Left cardiac atrium (tissue), 4 donors: ENCODE data around the gene TVP23A. TPM values are rescaled to one million over a fixed set of nuclear protein-coding genes. Genes with fewer than 3 reads are reported as not detected.
A peak's percentile ranks its signal among the peaks of the same experiment; 100 is the strongest.
"Not testable (repeated sequence)": the region's sequence is repeated elsewhere in the genome, so short reads cannot be mapped to it uniquely, and the experiment has no call there.

Source experiments
- ATAC-seq, 2 donors: fragments of 200-7000 bp; cut with Tn5 transposase; one replicate each; pipeline ENCODE4 v1.9.1; 2020; ENCODE audit warnings: mild to moderate bottlenecking in 2 of 2, moderate library complexity in 2 of 2
- DNase-seq: peaks from one replicate; pipeline ENCODE4 v3.0.0-alpha.2; 2020
- intact Hi-C, 2 donors: fragments of 100-400 bp; cut with DNase I; formaldehyde crosslinking; loops; one replicate each; pipeline versions ENCODE4 v1.14.1 to v1.15.1; 2022 to 2023
- total RNA-seq, 2 donors: library from RNA; stranded (reverse); fragmentation: NEBNext Ultra II Directional; extraction: Animal tissue kit (Norgen Biotek cat#: 25700); gene quantifications; one replicate each; pipeline ENCODE4 v1.2.1, GENCODE V29; 2021
- donor health status: DM: no; HTN: yes; CAD: no.
- donor health status: DM: no; HTN: yes; CAD: no; lungs with severe emphysema.
- donor health status: DM: yes; HTN: yes; CAD: no.
- donor health status: Dilated cardiomyopathy.

TVP23A gene
- total RNA-seq, 2 donors from 2014 or later = 0.80 to 1.3 TPM

GRCh38 chr16:10762336-10763016 lies 56.1 kb downstream of the TVP23A start:
- ATAC-seq = peak in 1 of 2 donors; percentile 14
- intact Hi-C loops = no loop called here
- DNase-seq = no peak

GRCh38 chr16:10761373-10761772 lies 57.2 kb downstream of the TVP23A start:
- ATAC-seq (no peak), DNase-seq (no peak)
- intact Hi-C loops = no loop called here

- intact Hi-C loops = no loop called here
- ATAC-seq = no peak
- no peak for DNase-seq
Observed at GRCh38 chr16:10760858-10761257, 57.7 kb downstream of the TVP23A start.

- ATAC-seq (peak; percentile 31 to 84), DNase-seq (no peak)
Observed at GRCh38 chr16:10756574-10756973, 62.0 kb downstream of the TVP23A start.

GRCh38 chr16:10754941-10755340 lies 63.7 kb downstream of the TVP23A start:
- intact Hi-C loops = loop anchor here (5.0 kb wide), 2 partner anchors 67 to 162 kb away; no protein-coding TSS in a partner anchor
- no peak for DNase-seq

More at GRCh38 chr16:10756574-10756973, 62.0 kb downstream of the TVP23A start:
- intact Hi-C loops = loop anchor here in 1 of 2 donors (5.0 kb wide), 1 partner anchor 66 kb away; no protein-coding TSS in a partner anchor

GRCh38 chr16:10753670-10754069 lies 64.9 kb downstream of the TVP23A start:
- intact Hi-C loops = loop anchor here in 1 of 2 donors (5.0 kb wide), 1 partner anchor 164 kb away; no protein-coding TSS in a partner anchor
- ATAC-seq = no peak
- no peak for DNase-seq

More at GRCh38 chr16:10754941-10755340, 63.7 kb downstream of the TVP23A start:
- ATAC-seq = peak in 1 of 2 donors; percentile 7

- intact Hi-C loops = loop anchor here in 1 of 2 donors (5.0 kb wide), 1 partner anchor 164 kb away; no protein-coding TSS in a partner anchor
- ATAC-seq (peak; percentile 33 to 38), DNase-seq (peak; percentile 70)
Observed at GRCh38 chr16:10752843-10753523, 65.6 kb downstream of the TVP23A start.

- DNase-seq = no peak
- no peak for ATAC-seq
- intact Hi-C loops = loop anchor here in 1 of 2 donors (5.0 kb wide), 1 partner anchor 166 kb away; no protein-coding TSS in a partner anchor
Observed at GRCh38 chr16:10751291-10751697, 67.3 kb downstream of the TVP23A start.

- no peak for ATAC-seq
- intact Hi-C loops = loop anchor here in 1 of 2 donors (5.0 kb wide), 1 partner anchor 167 kb away; no protein-coding TSS in a partner anchor
- no peak for DNase-seq
Observed at GRCh38 chr16:10750793-10751192, 67.8 kb downstream of the TVP23A start.

- DNase-seq (no peak), ATAC-seq (no peak)
- intact Hi-C loops = loop anchor here in 1 of 2 donors (2.0 kb wide), 1 partner anchor 175 kb away; no protein-coding TSS in a partner anchor
Observed at GRCh38 chr16:10745841-10746240, 72.8 kb downstream of the TVP23A start.

GRCh38 chr16:10744370-10745030 lies 74.1 kb downstream of the TVP23A start:
- DNase-seq = no peak
- intact Hi-C loops = loop anchor here in 1 of 2 donors (2.0 kb wide), 1 partner anchor 176 kb away; no protein-coding TSS in a partner anchor
- peak in 1 of 2 donors; percentile 16 for ATAC-seq

GRCh38 chr16:10743610-10744369 lies 74.8 kb downstream of the TVP23A start, which contains the start of gene NUBP1:
NUBP1 (plus strand) TSS chr16:10743842; CDS start chr16:10743864, 22 bp downstream.
- ATAC-seq (peak; percentile 97 to 98), DNase-seq (peak; percentile 97)
- intact Hi-C loops = loop anchor here in 1 of 2 donors (2.0 kb wide), 1 partner anchor 177 kb away; no protein-coding TSS in a partner anchor

GRCh38 chr16:10743227-10743609 lies 75.4 kb downstream of the TVP23A start:
- no peak for DNase-seq
- no peak for ATAC-seq

GRCh38 chr16:10741844-10742243 lies 76.8 kb downstream of the TVP23A start:
- DNase-seq (peak; percentile 68), ATAC-seq (no peak)
- intact Hi-C loops = no loop called here

More at GRCh38 chr16:10743227-10743609, 75.4 kb downstream of the TVP23A start:
- intact Hi-C loops = no loop called here

- intact Hi-C loops, ATAC-seq, DNase-seq: not testable (repeated sequence)
Observed at GRCh38 chr16:10741249-10741648, 77.3 kb downstream of the TVP23A start.

GRCh38 chr16:10740845-10741208 lies 77.8 kb downstream of the TVP23A start:
- no peak for ATAC-seq
- intact Hi-C loops = no loop called here
- no peak for DNase-seq

GRCh38 chr16:10740000-10740844 lies 78.4 kb downstream of the TVP23A start:
- ATAC-seq = no peak
- intact Hi-C loops = loop anchor here (5.0 to 10.0 kb wide), 3 partner anchors 163 to 485 kb away; no protein-coding TSS in a partner anchor
- no peak for DNase-seq
